HAP-1 (cell line): ENCODE results near the gene CACNA1C.

Experiments used
- DNase-seq, 2 experiments: peaks; one replicate each; pipeline ENCODE4 v3.0.0-alpha.2; 2016 to 2020; ENCODE audit warnings: low spot score in 2 of 2
- H3K27me3 ChIP-seq: fragments of 250-450 bp; sonication (Bioruptor Pico); 2 replicates; pipeline ENCODE4 v1.5.1; 2020; ENCODE audit warnings: low read depth, mild to moderate bottlenecking, moderate library complexity
- H3K36me3 ChIP-seq: fragments of 250-450 bp; sonication (Bioruptor Pico); replicated peaks from 2 replicates; pipeline ENCODE4 v1.5.1; 2020; ENCODE audit warnings: mild to moderate bottlenecking
- H3K4me1 ChIP-seq: fragments of 250-450 bp; sonication (Bioruptor Pico); 2 replicates; pipeline ENCODE4 v1.5.1; 2020; ENCODE audit warnings: mild to moderate bottlenecking
- H3K4me3 ChIP-seq: fragments of 250-450 bp; sonication (Bioruptor Pico); 2 replicates; pipeline ENCODE4 v1.5.1; 2020; ENCODE audit warnings: mild to moderate bottlenecking, moderate library complexity
- H3K9me3 ChIP-seq: fragments of 250-450 bp; sonication (Bioruptor Pico); 2 replicates; pipeline ENCODE4 v1.5.1; 2020; ENCODE audit warnings: mild to moderate bottlenecking, moderate library complexity
- in situ Hi-C: fragments of 300-500 bp; cut with MboI; formaldehyde crosslinking; loops from 3 replicates; pipeline ENCODE4 v1.14.3; 2020; ENCODE audit warnings: low sequenced_read_pairs, inconsistent platforms, mixed read lengths

CACNA1C gene

DNA sequence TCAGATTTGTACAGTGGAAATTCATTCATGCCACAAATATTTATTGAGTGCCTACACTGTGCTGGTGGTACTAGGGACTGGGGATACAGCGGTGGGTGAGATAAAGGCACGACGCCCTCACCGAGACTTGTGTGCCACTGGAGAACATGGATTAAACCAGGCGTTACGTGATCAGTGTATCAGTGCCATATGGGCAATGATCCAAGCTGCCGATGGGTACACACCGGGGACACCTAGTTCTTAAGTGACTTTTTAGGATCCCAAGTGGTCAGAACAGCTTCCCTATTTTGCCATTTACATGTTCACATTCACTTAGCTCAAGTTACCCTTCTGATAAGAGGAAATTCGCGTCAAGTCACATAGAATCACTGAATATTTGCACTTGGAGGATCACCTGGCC is 236.7 kb downstream of the CACNA1C start:
- in situ Hi-C loops = loop anchor here (10.0 kb wide), 1 partner anchor 235 kb away; the partner anchor contains the start of gene CACNA1C
- H3K4me1 ChIP-seq = no peaks in the 10 kb centered on the region

DNA sequence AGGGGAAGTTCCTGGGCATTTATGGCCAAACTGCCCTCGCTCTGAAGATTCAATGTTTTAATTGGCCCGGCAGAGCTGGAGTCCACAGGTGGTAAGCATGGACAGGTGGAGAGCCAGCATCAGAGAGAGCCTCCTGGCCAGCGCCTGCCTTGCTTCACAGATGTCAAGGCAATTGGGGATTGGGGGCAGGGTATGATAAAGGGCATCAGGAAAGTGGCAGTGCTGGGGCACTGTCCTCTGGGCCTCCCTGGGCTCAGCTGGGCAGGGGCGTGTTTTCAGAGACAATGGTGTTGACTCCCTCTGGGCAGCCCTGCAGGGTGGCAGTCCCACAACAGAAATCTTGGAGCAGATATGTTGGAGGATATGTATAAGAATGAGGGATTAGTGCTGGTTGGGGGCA is 237.3 kb downstream of the CACNA1C start:
- DNase-seq = no peak
- no peaks in the 10 kb centered on the region for H3K27me3 ChIP-seq
- H3K36me3 ChIP-seq = no peaks in the 10 kb centered on the region
- H3K4me1 ChIP-seq = no peaks in the 10 kb centered on the region
- no peaks in the 10 kb centered on the region for H3K9me3 ChIP-seq
- in situ Hi-C loops = no loop called here
- H3K4me3 ChIP-seq = no peak overlapping the region

More for the DNA sequence above, 236.7 kb downstream of the CACNA1C start:
- H3K4me3 ChIP-seq = no peak overlapping the region
- no peak for DNase-seq
- no peaks in the 10 kb centered on the region for H3K9me3 ChIP-seq
- H3K36me3 ChIP-seq = no peaks in the 10 kb centered on the region
- H3K27me3 ChIP-seq = no peaks in the 10 kb centered on the region

GRCh38 chr12:2290516-2291065 is 237.8 kb downstream of the CACNA1C start:
- Histone ChIP-seq H3K27me3 (no peaks in the 10 kb centered on the region), H3K9me3 (no peaks in the 10 kb centered on the region), H3K4me3 (no peak overlapping the region), H3K36me3 (no peaks in the 10 kb centered on the region), H3K4me1 (no peaks in the 10 kb centered on the region)
- no peak for DNase-seq
- in situ Hi-C loops = no loop called here

GRCh38 chr12:2291182-2291832 is 238.5 kb downstream of the CACNA1C start:
- H3K36me3 ChIP-seq = no peaks in the 10 kb centered on the region
- H3K9me3 ChIP-seq = no peaks in the 10 kb centered on the region
- H3K4me3 ChIP-seq = no peak overlapping the region
- H3K4me1 ChIP-seq = no peaks in the 10 kb centered on the region
- DNase-seq = peak; percentile 16 to 62
- in situ Hi-C loops = no loop called here
- no peaks in the 10 kb centered on the region for H3K27me3 ChIP-seq

DNA sequence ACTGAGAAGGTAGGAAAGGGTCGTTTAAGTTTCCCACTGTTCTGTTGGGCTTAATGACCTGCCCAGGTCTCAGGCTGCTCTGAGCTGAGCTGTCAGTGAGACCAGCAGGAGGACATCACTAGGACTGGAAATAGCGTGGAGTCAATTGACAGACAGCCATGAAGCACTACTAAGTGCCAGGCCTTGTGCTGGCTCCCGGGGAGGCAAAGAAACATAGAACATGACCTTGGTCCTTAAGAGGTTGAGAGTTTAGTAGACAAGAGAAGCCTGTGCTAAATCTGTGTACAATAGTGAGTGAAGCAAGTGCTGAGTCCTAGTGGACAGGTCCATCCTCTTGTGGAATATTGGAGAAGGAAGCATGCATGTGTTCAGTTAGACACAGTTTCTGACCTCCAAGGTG is 239.2 kb downstream of the CACNA1C start:
- Histone ChIP-seq H3K27me3 (no peaks in the 10 kb centered on the region), H3K36me3 (no peaks in the 10 kb centered on the region), H3K9me3 (no peaks in the 10 kb centered on the region), H3K4me3 (no peak overlapping the region), H3K4me1 (no peaks in the 10 kb centered on the region)
- in situ Hi-C loops = no loop called here
- DNase-seq = no peak

- H3K4me3 ChIP-seq = no peak overlapping the region
- DNase-seq = no peak
- no peaks in the 10 kb centered on the region for H3K9me3 ChIP-seq
- no peaks in the 10 kb centered on the region for H3K36me3 ChIP-seq
- in situ Hi-C loops = no loop called here
- H3K27me3 ChIP-seq = no peaks in the 10 kb centered on the region
- H3K4me1 ChIP-seq = no peaks in the 10 kb centered on the region
Measured at GRCh38 chr12:2292560-2292959, 239.8 kb downstream of the CACNA1C start.

DNA sequence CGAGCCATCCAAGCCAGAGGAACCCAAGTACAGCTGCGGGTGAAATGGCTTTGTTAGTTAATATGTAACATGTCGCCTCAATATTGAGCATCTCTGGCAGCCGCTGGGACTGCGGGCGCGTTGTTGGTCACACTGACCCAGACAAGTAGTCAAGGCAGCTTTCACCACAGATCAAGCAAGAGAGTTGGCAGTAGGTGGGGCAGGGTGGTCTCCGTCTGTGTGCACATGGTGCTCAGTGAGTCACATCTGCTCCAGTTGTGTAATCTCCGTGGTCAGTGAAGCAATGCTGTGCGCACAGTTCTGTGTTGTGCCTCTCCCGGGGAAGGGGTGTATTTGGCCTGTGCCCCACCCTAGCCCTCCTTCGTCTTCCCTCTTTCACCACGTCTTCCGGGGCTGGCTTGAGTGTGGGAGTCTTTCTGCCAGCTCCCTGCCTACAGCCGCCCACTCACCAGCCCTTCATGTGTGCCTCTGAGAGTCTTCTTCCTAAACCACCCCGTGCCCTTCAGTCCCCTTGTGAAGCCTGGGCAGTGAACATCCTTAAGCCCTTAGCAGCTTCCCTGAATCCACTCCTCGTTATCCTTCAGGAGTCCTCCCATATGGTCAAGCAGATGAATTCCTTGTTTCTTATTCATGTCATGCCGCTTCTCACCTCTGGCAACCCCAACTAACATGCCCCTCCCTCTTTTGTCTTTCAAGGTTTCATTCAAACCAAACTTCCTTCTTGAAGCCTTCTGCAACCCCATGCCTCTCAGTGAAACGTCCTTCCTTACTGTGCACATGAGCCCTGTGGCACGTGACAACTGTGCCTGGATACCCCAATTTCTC is 242.1 kb downstream of the CACNA1C start:
- no peak for DNase-seq
- no peaks in the 10 kb centered on the region for H3K36me3 ChIP-seq
- H3K4me1 ChIP-seq = no peaks in the 10 kb centered on the region
- H3K27me3 ChIP-seq = no peaks in the 10 kb centered on the region
- in situ Hi-C loops = no loop called here
- no peak overlapping the region for H3K4me3 ChIP-seq
- no peaks in the 10 kb centered on the region for H3K9me3 ChIP-seq

- in situ Hi-C loops = no loop called here
- H3K36me3 ChIP-seq = no peaks in the 10 kb centered on the region
- H3K4me1 ChIP-seq = no peaks in the 10 kb centered on the region
- H3K9me3 ChIP-seq = no peaks in the 10 kb centered on the region
- no peaks in the 10 kb centered on the region for H3K27me3 ChIP-seq
- no peak for DNase-seq
- H3K4me3 ChIP-seq = no peak overlapping the region
Measured at GRCh38 chr12:2295941-2296461, 243.2 kb downstream of the CACNA1C start.

GRCh38 chr12:2297004-2297403 is 244.2 kb downstream of the CACNA1C start:
- no peaks in the 10 kb centered on the region for H3K9me3 ChIP-seq
- in situ Hi-C loops = no loop called here
- H3K27me3 ChIP-seq = no peaks in the 10 kb centered on the region
- no peak overlapping the region for H3K4me3 ChIP-seq
- H3K4me1 ChIP-seq = no peaks in the 10 kb centered on the region
- H3K36me3 ChIP-seq = no peaks in the 10 kb centered on the region
- no peak for DNase-seq

GRCh38 chr12:2297658-2298057 is 244.9 kb downstream of the CACNA1C start:
- Histone ChIP-seq H3K36me3 (no peaks in the 10 kb centered on the region), H3K4me3 (no peak overlapping the region), H3K9me3 (no peaks in the 10 kb centered on the region), H3K27me3 (no peaks in the 10 kb centered on the region), H3K4me1 (no peaks in the 10 kb centered on the region)
- no peak for DNase-seq
- in situ Hi-C loops = no loop called here

- no peaks in the 10 kb centered on the region for H3K9me3 ChIP-seq
- no peaks in the 10 kb centered on the region for H3K27me3 ChIP-seq
- no peaks in the 10 kb centered on the region for H3K4me1 ChIP-seq
- no peak for DNase-seq
- H3K4me3 ChIP-seq = no peak overlapping the region
- H3K36me3 ChIP-seq = no peaks in the 10 kb centered on the region
- in situ Hi-C loops = no loop called here
Measured at GRCh38 chr12:2298556-2299200, 245.9 kb downstream of the CACNA1C start.

DNA sequence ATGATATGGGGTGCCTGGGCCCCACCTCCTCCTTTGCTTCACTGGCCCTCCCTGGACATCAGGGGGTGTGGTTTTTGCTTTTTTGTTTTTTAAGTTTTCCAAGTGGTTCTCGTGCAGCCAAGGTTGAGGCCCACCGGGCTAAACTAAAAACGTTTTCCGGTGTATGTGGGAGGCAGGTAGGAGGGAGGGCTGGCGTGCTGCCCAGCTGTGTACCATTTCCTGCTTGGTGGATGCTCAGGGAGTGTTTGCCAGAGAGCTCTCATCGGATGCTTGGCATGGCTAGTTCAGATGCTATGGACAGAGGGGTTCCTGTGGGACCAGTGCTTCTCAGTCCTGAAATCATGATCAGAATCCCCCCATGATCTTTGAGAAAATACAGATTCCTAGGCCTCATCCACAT is 246.4 kb downstream of the CACNA1C start:
- no peak for DNase-seq

GRCh38 chr12:2300168-2300567 is 247.4 kb downstream of the CACNA1C start:
- in situ Hi-C loops = no loop called here
- Histone ChIP-seq H3K4me1 (no peaks in the 10 kb centered on the region), H3K36me3 (no peaks in the 10 kb centered on the region), H3K4me3 (no peak overlapping the region), H3K27me3 (no peaks in the 10 kb centered on the region), H3K9me3 (no peaks in the 10 kb centered on the region)
- no peak for DNase-seq

More for the DNA sequence above, 246.4 kb downstream of the CACNA1C start:
- Histone ChIP-seq H3K4me3 (no peak overlapping the region), H3K9me3 (no peaks in the 10 kb centered on the region), H3K4me1 (no peaks in the 10 kb centered on the region), H3K36me3 (no peaks in the 10 kb centered on the region), H3K27me3 (no peaks in the 10 kb centered on the region)
- in situ Hi-C loops = no loop called here

DNA sequence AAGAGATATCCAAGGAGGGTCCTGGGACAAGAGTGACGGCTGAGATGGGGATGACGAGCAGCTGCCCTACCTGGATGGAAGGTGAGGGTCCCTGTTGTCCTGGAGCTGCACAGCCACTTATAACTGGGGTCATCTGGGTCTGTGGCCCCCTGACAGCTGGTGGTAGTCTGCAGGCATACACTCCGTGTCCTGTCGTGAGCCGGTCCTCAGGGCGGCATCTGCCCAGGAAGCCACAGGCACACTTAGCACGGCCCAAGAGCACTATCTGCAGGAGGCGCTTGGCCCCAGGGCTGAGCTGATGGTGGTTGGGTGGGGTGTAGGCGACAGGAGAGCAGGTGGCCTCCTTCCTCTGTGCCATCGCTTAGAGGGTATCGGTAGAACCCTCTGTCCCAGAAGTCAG is 248.1 kb downstream of the CACNA1C start:
- in situ Hi-C loops = no loop called here
- H3K36me3 ChIP-seq = no peaks in the 10 kb centered on the region
- no peak for DNase-seq
- no peaks in the 10 kb centered on the region for H3K4me1 ChIP-seq
- no peaks in the 10 kb centered on the region for H3K27me3 ChIP-seq
- no peak overlapping the region for H3K4me3 ChIP-seq
- H3K9me3 ChIP-seq = no peaks in the 10 kb centered on the region
